ENCODE data around the gene TMCC2.
"Not testable (repeated sequence)": the region's sequence is repeated elsewhere in the genome, so short reads cannot be mapped to it uniquely, and the experiment has no call there.

TMCC2 gene, protein sequence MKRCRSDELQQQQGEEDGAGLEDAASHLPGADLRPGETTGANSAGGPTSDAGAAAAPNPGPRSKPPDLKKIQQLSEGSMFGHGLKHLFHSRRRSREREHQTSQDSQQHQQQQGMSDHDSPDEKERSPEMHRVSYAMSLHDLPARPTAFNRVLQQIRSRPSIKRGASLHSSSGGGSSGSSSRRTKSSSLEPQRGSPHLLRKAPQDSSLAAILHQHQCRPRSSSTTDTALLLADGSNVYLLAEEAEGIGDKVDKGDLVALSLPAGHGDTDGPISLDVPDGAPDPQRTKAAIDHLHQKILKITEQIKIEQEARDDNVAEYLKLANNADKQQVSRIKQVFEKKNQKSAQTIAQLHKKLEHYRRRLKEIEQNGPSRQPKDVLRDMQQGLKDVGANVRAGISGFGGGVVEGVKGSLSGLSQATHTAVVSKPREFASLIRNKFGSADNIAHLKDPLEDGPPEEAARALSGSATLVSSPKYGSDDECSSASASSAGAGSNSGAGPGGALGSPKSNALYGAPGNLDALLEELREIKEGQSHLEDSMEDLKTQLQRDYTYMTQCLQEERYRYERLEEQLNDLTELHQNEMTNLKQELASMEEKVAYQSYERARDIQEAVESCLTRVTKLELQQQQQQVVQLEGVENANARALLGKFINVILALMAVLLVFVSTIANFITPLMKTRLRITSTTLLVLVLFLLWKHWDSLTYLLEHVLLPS

DNA sequence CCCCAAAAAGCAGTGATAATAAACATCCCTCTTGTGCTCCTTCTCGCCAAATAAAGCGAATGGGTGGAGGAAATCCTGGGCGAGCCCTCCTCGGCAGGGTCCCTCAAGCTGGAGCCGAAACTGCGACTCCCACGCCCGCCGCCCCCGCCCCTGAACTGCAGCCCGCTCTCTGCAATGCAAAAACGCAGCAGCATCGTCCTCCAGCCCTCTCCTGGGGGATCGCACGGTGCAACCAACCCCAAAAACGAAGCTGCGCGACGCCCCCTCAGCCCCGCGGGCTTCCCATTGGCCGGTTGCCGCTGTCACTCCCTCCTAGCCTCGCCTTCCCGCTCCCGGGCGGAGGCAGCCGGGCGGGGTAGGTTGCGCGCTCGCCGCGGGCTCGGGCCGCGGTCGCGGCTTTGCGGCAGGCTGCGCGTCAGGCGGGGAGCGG, at the start of gene TMCC2:
Gene TMCC2, plus strand, starts transcription at position 363 of the 430 bp plus-strand sequence. CDS start 619 bp downstream, outside the sequence.
- DNase-seq, result peak; percentile 64 to 77

DNA sequence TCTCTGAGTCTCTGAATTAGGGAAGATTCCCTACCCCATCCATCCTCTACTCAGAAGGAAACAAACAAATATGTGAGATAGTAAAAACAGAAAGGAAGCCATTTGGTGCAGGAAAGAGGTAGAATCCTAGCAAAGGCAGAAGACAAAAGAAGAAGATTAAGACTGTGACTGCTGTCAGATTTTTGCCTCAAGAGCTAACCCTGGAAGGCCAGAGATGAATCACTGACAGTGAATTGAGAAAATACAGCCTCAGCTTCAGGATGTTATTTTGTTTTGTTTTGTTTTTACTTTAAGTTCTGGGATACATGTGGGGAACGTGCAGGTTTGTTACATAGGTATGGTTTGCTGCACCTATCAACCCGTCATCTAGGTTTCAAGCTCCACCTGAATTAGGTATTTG, 47.9 kb upstream of the TMCC2 start:
- no peak for DNase-seq

DNA sequence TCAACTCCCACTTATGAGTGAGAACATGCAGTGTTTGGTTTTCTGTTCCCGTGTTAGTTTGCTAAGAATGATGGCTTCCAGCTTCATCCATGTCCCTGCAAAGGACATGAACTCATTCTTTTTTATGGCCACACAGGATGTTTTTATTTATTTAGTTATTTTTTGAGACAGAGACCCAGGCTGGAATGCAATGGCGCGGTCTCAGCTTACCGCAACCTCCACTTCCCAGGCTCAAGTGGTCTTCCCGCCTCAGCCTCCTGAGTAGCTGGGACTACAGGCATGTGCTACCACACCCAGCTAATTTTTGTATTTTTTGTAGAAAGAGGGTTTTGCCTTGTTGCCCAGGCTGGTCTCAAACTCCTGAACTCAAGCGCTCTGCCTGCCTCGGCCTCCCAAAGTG, 47.4 kb upstream of the TMCC2 start:
- DNase-seq, result not testable (repeated sequence)

DNA sequence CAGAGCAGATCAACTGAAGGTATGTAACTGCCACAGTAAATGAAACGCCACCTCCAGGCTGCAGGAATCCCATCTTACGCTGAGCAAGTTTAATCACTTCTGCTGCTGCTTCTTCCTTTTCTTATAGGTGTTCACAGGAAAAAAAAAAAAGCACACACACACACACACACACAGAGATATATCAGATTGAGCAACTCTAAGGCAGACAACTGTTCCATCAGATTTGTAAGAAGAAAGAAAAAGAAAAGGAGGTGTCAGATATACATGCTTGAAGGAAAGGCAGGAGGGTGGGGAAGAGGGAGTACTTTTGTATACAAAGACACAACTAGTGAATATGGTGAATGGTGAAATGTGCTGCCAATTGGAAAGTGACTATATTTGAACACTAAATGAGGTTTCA, 44.8 kb upstream of the TMCC2 start:
- no peak for DNase-seq

DNA sequence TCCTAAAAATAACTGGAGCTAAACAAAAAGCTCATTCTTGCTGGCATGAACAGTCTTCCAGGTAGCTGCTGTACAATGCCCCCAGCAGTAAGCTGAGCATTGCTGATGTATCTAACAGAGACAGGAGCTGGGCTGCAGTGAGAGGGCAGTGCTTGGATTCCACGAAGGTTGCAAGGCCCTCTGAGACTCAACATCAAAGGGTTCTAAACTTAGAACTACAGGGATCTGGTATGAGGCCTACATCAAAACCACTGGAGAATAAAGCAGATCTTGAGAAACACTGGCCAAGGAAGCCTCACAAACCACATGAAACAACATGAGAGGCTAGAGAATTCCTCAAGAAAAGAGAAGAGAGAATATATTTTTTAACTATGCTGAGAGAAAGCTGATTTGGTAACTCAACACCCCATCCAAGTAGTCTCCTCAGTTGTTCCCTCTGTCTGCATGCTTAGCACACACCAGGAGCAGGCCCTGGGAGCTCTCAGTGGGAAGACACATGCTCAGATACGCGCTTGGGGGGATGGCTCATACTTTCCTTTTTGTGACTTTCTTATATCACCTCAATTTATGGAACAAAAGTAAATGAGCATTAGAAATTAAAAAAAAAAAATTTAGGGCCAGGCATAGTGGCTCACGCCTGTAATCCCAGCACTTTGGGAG, 43.9 kb upstream of the TMCC2 start:
- no peak for DNase-seq

DNA sequence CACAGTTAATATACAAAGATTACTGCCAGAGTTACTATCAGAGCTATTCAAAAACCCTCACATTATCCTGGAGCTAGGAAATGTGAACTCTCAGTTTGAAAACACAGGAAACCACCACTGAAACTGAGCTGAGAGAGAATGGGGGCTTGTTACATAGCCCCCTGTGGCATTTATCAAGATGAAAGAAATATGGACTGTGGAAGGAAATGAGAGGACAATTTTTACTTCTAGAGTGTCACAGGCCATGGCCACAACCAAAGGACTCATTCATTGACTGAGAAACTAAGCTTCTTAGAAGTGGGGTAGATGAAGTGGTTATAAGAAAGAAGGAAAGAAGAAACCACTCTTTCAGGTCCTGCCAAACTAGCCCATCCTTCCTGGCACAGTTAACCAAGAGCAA, 41.6 kb upstream of the TMCC2 start:
- DNase-seq, result no peak

DNA sequence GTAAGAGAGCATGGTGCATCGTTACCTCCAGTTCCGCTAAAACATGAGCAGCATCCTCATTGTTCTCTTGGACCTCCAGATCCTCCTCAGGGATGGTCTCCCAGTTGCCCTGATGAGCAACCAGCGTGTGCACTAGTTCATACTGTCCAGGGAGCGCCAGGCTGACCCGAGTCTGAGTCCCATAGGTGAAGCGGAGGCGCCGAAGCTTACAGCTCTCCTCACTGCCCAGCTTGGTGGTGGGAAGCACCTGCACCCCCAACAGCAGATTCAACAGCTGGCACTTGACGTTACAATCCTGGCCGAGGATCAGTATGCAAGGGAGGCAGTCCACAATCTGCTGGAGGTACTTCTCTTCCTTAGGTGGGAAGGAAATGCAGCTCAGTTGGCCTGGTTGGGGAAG, 40.3 kb upstream of the TMCC2 start:
- DNase-seq, result no peak

DNA sequence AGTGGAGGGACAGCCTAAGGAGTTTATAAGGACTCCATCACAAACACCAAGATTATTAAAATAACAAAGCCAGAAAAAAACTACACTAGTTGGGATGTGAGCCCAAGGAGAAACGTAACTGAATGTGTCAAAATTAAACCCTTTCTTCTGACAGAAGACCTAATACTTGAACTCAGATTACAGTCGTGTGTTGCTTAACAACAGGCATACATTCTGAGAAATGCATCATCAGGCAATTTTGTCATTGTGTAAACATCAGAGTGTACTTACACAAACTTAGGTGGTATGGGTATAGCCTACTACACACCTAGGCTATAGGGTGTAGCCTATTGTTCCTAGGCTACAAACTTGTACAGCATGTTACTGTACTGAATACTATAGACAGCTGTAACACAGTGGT, 39.6 kb upstream of the TMCC2 start:
- no peak for DNase-seq

DNA sequence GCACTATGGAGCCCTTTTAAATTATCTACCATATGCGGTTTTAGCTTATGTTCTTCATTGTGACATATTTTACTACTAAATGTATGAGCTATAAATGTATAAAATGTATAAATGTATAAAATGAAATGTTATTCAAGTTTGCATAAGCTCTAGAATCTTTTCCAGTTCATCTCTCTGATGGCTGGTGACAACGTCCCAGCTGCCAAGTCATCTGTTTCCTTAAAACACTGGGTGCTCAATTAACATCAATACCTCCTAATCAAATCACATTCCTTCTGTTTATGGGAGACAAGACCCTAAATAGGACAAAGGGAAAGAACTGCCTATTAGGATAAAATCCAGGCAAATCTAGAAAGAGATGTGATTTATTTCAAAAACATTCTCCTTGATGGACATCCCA, 39.1 kb upstream of the TMCC2 start:
- no peak for DNase-seq

DNA sequence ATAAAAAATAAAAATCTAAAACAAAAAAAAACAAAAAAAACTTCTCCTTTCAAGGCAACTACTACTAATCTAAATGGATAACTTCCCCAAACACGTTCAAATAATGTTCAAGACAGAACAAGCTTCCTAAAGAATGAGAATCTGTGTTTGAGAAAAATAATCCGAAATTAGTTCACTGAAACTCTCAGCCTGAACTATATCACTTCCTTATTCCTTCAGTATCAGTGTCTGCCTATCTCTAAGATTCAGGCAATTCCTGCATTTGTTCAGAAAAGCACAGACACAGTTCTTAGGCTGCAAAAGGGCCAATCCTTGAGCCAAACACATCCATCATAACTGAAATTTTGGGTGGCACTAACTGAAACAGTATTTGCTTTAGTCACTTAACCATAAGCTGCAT, 38.6 kb upstream of the TMCC2 start:
- no peak for DNase-seq

DNA sequence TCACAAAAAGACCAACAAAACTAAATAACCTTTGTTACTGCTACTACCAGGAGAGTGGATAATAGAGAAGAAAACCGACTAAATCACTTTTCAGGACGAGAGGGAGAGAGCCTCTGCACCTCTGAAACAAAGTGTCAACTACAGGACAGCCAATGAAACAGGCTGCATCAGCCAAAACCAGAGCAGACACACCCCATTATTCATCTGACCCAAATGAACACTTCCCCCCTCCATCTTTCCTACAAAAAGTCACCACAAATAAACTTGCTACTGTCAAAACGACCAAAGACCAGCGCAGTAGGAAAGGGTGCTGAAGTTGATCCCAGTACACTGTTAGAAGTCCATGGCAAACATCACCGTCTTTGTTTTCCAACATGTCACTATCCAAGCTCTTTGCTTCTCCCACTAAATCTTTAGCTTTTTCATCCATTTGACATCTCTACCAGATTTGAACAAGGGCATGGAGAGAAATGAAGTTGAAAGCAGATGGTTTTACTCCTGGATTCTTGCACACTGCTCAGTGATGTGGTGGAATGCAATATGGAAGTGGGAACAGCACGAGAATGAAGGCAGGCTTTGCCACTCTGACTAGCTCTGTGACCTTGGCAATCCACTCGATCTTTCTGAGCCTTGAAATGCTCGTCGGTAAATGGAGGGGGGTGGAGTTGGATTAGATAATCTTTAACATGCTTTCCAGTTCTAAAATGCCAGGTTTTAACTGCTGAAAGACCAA, 36.7 kb upstream of the TMCC2 start:
- no peak for DNase-seq

DNA sequence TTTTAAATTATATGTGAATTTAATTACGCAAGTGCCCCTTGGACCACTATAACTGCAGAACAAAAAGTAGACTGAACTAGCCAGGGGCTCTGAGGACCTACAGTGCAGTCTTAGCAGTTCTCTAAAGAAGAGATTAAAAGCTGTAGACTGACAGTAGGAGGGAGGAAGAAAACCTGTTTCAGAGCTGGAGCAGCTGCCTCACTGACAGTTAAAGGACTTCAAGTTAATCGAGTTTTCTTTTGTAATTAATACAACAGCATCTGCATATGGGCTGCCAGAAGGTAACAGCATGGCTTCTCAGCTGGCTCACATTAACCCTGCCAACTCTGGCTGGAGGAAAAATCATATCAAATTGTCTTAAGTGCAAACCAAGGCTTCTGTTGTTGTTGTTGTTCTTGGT, 36.1 kb upstream of the TMCC2 start:
- no peak for DNase-seq

DNA sequence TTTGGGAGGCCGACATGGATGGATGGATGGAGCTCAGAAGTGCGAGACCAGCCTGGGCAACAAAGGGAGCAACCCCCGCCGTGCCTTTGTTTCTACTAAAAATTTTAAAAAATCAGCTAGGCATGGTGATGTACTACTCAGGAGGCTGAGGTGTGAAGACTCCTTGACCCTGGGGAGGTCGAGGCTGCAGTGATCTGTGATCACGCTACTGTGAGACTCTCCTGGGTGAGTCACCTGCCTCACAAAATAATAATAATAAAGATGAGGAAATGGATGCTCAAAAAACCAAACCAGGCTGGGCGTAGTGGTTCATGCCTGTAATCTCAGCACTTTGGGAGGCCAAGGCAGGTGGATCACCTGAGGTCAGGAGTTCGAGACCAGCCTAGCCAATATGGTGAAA, 35.5 kb upstream of the TMCC2 start:
- DNase-seq, result no peak

DNA sequence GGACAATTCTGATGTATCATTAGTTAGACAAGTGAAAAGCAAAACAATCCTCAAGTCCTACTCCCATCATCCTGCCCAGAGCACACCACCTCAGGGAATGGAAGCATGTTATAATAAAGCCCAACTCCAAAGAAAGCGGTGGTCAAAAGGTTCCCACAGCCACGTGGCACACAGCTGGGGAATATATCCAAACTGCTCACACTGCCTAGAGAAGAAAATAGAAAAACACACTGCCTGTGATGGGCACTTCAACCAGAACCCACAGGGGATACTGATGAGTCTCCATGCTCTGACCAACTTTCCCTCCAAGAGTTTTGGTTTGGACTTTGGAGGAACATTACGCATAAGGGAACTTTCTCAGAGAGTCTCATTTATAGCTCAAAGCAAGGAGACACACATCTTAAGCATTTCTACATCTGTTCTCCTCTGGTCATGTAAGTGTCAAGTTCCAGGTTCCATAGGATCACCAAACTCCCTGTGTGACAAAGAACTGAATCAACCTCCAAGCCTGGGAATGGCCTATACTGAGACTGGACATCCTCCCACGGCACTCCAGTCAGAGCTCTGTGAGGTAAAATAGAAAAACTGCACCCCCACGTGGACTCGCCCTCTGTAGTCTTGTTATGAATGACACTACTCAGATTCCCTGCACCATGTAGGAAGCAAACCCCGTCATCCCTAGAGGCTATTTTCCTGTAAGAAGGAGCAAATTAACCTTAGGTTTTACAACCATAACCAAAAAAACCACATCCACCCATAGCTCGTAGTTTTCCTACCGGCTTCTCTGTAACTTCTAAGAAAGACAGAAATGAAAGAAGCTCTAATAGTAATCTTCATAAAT, 28.4 kb upstream of the TMCC2 start:
- peak; percentile 13 to 26 for DNase-seq

DNA sequence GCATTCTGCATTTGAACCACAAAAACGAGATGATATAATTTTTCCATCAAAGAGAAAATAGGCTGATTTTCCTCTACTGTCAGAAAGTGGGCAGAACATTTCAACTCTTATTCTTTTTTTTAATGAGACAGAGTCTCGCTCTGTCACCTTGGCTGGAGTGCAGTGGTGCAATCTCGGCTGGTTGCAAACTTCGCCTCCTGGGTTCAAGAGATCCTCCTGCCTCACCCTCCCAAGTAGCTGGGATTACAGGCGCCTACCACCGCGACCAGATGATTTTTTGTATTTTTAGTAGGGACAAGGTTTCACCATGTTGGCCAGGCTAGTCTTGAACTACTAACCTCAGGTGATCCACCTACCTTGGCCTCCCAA, 27.8 kb upstream of the TMCC2 start:
- no peak for DNase-seq

DNA sequence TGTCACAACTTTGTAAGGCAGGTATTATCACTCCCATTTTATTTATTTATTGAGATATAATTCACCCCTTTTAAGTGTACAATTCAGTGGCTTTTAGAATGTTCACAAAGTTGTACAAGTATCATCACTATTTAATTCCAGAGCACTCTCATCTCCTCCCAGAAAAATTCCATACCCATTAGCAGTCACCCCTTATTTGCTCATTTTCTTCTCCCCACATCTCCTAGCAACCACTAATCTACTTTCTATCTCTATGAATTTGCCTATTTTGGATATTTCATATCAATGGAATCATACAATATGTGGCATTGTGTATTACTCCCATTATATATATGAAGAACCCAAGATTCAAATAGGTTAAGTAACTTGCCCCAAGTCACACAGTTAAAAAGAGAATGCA, 23.2 kb upstream of the TMCC2 start:
- DNase-seq, result no peak

DNA sequence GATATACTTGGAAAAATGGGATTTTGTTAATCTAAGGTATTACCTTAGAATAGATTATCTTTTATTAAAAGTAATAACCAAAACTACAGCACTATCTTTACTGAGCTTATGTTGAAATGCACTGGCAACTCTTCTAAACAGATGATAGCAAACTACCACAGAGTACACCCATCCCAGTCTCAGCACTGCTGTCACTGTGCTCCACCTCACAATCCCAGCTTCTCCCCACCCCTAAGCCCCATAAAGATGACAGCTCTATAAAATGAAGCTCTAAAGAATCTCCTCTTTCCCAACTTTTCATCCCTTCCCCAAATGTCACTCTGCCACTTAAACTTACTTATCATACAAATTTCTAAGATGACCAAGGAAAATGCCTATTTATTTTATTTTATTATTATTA, 22.7 kb upstream of the TMCC2 start:
- no peak for DNase-seq

DNA sequence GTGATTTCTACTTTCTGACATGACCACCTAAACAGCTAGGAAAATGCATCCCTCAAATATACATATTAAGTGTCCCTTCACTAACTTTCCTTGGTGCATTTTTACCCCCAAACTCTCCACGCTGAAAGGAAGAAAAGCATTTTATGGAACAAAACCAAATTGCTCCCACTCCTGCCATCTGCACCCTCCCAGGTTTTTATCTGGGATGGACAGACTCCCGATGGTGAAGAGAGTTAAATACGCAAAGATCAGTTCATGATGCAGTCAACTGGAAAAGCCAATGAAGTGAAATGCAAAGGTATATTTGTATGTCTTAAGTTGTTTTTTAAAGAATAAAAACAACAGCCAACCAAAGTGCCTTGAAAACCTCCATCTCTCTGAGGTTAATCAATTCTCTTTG, 18.9 kb upstream of the TMCC2 start:
- no peak for DNase-seq

DNA sequence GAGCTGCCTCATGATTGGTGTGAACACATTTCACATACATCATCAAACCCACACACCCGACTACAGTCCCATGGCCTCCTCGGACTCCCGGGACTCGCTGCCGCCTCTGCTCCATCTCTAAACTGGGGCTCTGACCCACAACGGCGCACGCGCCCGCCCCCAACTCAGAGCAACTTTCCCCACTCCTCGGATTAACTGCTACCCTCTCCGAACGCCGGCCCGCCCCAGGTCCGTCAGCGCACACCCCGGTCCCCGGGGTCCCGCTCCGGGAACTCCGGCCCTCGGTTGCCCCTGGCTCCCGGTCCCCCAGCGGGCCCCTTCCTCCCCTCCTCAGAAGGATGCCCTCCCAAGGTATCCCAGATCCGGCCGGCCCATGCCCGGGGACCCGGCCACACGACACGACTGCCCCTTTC, 17.0 kb upstream of the TMCC2 start:
- no peak for DNase-seq

DNA sequence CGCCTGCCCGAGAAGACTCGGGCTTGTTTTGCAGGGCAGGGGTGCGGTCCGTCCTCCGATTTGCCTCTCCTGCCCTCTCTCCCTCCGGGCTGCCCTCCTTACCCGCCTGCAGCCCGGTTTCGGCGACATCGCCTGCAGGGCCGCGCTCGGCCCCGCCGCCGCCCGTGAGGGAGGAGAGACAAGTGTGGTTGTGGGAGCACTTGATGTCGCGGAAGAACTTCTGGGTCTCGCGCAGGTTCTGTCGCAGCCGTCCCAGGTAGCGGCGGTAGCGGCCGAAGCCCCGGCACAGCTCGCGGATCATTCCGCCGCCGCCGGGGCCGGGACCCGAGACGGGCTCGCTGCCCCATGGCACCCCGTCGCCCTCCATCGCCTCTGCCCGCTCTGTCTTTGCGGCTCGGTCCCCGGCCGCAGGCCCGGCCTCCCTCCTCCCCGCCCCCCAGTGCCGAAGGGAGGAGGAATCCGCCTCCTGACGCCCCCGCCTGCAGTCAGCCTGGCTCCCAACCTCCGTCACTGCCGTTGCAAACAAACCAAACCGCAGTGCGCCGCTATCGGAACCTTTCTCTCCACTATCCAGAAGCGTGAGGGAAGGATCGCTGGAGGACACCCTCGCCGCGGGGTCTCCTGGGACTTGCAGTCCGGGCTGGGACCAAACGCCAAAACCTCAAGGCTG, 16.4 kb upstream of the TMCC2 start, which contains the start of gene DSTYK:
Gene DSTYK, minus strand, starts transcription at position 534 of the 670 bp plus-strand sequence. Its CDS starts 167 bp downstream, at position 367.
- DNase-seq, result peak; percentile 92 to 93

DNA sequence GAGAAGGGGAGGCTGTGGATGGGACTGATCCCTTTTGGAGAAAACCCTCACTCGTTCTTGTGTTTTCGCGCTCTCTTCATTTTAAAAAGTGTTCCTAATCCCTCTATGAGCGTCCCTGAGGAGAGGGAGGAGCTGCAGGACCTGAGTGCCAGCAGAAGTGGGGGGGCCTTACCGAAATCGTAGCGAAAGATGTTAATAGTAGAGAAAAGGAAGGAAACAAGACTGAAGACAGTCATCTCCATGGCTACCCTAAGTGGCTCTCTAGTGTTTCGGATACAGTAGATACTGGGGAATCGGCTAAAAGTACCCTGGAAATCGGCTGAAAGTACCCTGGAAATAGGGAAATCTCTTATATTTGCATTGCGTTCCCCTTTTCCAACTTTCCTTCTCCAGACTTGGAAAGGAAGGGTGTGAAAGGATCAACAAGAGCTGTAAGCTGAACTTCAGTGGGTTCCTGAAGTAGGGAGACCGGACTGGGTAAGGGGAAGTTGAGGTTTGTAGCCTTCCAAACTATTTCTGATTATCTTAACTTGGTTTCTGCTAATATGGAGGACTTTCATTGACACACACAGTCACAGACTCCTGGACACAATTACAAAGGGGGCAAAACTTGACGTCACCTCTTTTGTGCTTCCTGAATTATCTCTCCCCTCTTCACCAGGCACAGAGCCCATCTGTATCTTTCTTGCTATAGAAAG, 15.8 kb upstream of the TMCC2 start:
- DNase-seq, result no peak

Data from activated CD4-positive, alpha-beta T cell treated with anti-CD3 and anti-CD28 coated beads for 4 hours (primary cell).